ENCODE results near the gene SLC19A2. TPM values are rescaled to one million over a fixed set of nuclear protein-coding genes. Genes with fewer than 3 reads are reported as not detected.

Gene SLC19A2
- total and polyA plus RNA-seq, 2 donors (not counting 3 experiments of a cell fraction or from before 2014, with no cell fraction given): 5.2 to 5.4 TPM

DNA sequence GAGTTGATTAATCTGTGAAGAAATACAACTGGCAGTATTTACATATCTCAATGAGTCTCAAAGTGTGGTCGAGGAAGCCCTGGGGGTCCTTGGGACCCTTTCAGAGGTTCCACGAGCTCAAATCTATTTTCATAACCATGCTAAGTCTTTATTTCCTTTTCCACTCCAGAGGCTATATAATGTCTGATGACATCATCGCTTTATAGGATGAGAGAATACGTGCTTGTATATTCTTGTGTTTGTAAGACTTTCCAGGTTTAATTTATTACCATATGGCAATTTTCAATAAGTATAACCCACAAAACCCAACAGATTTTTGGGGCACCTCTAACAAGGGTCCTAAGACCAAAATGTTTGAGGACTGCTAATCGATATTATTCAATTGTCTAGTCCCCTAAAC, 1.4 kb upstream of the SLC19A2 start:
- Histone ChIP-seq H3K4me3 (replicated peaks in 1 of 3; ENCODE audit: insufficient read depth in 1 of 3, low read depth in 1 of 3, low read length in 3 of 3) (peak overlapping the region in 1 of 3 experiments; percentile 80), H3K4me2 (ENCODE audit: insufficient read depth, low read length) (peak overlapping the region; percentile 95), H3K27me3 (ENCODE audit: control insufficient read depth in 2 of 2, insufficient read depth in 2 of 2, low read length in 2 of 2) (no peaks in the 10 kb centered on the region), H4K20me1 (replicated peaks; ENCODE audit: control insufficient read depth, extremely low read depth, insufficient read depth, low read length) (no peaks in the 10 kb centered on the region), H3K4me1 (ENCODE audit: control insufficient read depth, extremely low read depth, insufficient read depth, low read length) (peaks cover 31% of the 10 kb centered on the region), H3K9ac (replicated peaks; ENCODE audit: extremely low read depth, insufficient read depth, low read length) (peak overlapping the region; percentile 96), H3K9me1 (replicated peaks; ENCODE audit: control insufficient read depth, extremely low read depth, insufficient read depth, low read length) (no peaks in the 10 kb centered on the region), H3K79me2 (ENCODE audit: control insufficient read depth, insufficient read depth, low read length) (peaks cover 28% of the 10 kb centered on the region), H3K27ac (ENCODE audit: insufficient read depth, low read depth, low read length) (peak overlapping the region; percentile 96), H2AFZ (ENCODE audit: low read depth, low read length) (peak overlapping the region; percentile 60), H3K9me3 (replicated peaks; ENCODE audit: control insufficient read depth, insufficient read depth, low read length) (no peaks in the 10 kb centered on the region), H3K36me3 (ENCODE audit: control insufficient read depth in 2 of 2, extremely low read depth in 1 of 2, insufficient read depth in 2 of 2, low read length in 2 of 2) (no peaks in the 10 kb centered on the region)
- intact Hi-C loops (cut with micrococcal nuclease): loop anchor here (2.0 kb wide), 4 partner anchors 120 to 566 kb away; partner anchors contain the start of genes ATP1B1, NME7 and SCYL3
- FAIRE-seq (no peak), DNase-seq (ENCODE audit: low read depth, low spot score) (no peak)
- TF ChIP-seq POLR2AphosphoS5 (IDR thresholded peaks at IDR 0.05; ENCODE audit: insufficient read depth, low read depth, low read length) (no peak), JUN (IDR thresholded peaks at IDR 0.05; ENCODE audit: borderline replicate concordance, insufficient read depth, insufficient read length, low read depth) (peak; percentile 35)
- no TSS peak for BruUV-seq (replicated peaks)
- dilution Hi-C loops (cut with MboI; ENCODE audit: extremely low pct_ligation_motif_present, low sequenced_read_pairs): no loop called here
- CTCF ChIA-PET: interaction anchor here (1.7 to 2.3 kb wide), 3 partner anchors 24 to 884 kb away, joined by 6 to 22 read pairs (median 8); no protein-coding TSS in a partner anchor
- POLR2A ChIA-PET: interaction anchor here (0.5 kb wide), 1 partner anchor 11 kb away, joined by 3 read pairs; no protein-coding TSS in a partner anchor

DNA sequence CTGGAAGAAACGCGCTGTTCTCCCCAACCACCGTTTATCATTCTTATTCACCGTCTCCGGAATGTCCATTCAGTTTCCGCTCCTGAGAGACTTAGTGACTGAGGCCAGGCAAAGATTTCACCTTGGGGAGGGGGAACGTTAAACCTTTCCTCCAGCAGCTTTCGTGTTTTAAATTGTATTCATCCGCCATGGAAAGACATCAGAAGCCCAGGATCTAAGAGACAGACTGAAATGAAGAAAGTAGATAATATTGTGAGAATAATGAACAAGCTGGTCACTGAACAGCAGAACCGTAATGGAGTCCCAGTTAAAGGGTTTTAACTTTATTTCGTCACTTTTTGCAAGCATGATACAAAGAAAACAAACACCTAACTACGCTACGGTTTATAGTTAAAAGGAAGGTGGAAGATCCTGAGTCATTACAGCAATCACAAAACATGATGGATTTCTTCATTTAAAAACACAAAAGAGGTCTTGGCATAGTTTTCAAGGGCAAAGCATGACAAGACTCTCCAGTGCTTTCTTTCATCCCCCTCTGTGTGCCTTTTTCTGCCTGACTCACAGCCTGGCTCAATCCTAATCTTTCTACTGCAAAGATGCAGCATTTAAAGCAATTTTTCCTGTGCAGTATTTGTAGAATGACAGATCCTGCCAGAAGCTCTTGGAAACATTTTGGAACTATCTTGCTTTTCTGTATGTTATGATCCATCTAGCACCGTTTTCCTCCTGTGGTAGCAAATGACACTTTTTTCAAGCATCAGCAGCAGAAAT, 722 bp upstream of the SLC19A2 start:
- Histone ChIP-seq H3K4me3 (replicated peaks in 1 of 3; ENCODE audit: insufficient read depth in 1 of 3, low read depth in 1 of 3, low read length in 3 of 3) (peak overlapping the region; percentile 37 to 80 (median 38)), H3K27me3 (ENCODE audit: control insufficient read depth in 2 of 2, insufficient read depth in 2 of 2, low read length in 2 of 2) (no peaks in the 10 kb centered on the region), H3K9me3 (replicated peaks; ENCODE audit: control insufficient read depth, insufficient read depth, low read length) (no peaks in the 10 kb centered on the region), H3K79me2 (ENCODE audit: control insufficient read depth, insufficient read depth, low read length) (peaks cover 31% of the 10 kb centered on the region), H3K27ac (ENCODE audit: insufficient read depth, low read depth, low read length) (peak overlapping the region; percentile 96), H4K20me1 (replicated peaks; ENCODE audit: control insufficient read depth, extremely low read depth, insufficient read depth, low read length) (no peaks in the 10 kb centered on the region), H3K4me2 (ENCODE audit: insufficient read depth, low read length) (peak overlapping the region; percentile 95), H3K36me3 (ENCODE audit: control insufficient read depth in 2 of 2, extremely low read depth in 1 of 2, insufficient read depth in 2 of 2, low read length in 2 of 2) (no peaks in the 10 kb centered on the region), H3K9me1 (replicated peaks; ENCODE audit: control insufficient read depth, extremely low read depth, insufficient read depth, low read length) (no peaks in the 10 kb centered on the region), H2AFZ (ENCODE audit: low read depth, low read length) (peak overlapping the region; percentile 60), H3K4me1 (ENCODE audit: control insufficient read depth, extremely low read depth, insufficient read depth, low read length) (peaks cover 31% of the 10 kb centered on the region), H3K9ac (replicated peaks; ENCODE audit: extremely low read depth, insufficient read depth, low read length) (peak overlapping the region; percentile 96)
- no peak for TF ChIP-seq MYC (IDR thresholded peaks at IDR 0.05; ENCODE audit: low read depth, low read length)
- TF ChIP-seq JUN (IDR thresholded peaks at IDR 0.05; ENCODE audit: borderline replicate concordance, insufficient read depth, insufficient read length, low read depth): peak; percentile 4
- TF ChIP-seq, protein P1, sequence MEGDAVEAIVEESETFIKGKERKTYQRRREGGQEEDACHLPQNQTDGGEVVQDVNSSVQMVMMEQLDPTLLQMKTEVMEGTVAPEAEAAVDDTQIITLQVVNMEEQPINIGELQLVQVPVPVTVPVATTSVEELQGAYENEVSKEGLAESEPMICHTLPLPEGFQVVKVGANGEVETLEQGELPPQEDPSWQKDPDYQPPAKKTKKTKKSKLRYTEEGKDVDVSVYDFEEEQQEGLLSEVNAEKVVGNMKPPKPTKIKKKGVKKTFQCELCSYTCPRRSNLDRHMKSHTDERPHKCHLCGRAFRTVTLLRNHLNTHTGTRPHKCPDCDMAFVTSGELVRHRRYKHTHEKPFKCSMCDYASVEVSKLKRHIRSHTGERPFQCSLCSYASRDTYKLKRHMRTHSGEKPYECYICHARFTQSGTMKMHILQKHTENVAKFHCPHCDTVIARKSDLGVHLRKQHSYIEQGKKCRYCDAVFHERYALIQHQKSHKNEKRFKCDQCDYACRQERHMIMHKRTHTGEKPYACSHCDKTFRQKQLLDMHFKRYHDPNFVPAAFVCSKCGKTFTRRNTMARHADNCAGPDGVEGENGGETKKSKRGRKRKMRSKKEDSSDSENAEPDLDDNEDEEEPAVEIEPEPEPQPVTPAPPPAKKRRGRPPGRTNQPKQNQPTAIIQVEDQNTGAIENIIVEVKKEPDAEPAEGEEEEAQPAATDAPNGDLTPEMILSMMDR (IDR thresholded peaks at IDR 0.05; ENCODE audit: extremely low read depth in 1 of 2, insufficient read depth in 1 of 2, low read depth in 1 of 2, low read length in 2 of 2): no peak
- no peak for TF ChIP-seq GATA2 (IDR thresholded peaks at IDR 0.05; ENCODE audit: insufficient read depth, insufficient read length, low read depth, low read length)
- no peak for TF ChIP-seq POLR2A (IDR thresholded peaks at IDR 0.05; ENCODE audit: low read depth, low read length)
- TF ChIP-seq FOS (IDR thresholded peaks at IDR 0.05; ENCODE audit: borderline replicate concordance, insufficient read depth, low read length): peak; percentile 30
- FAIRE-seq (peak; percentile 81), DNase-seq (ENCODE audit: low read depth, low spot score) (no peak)
- dilution Hi-C loops (cut with MboI; ENCODE audit: extremely low pct_ligation_motif_present, low sequenced_read_pairs): no loop called here
- ChIA-PET POLR2A (interaction anchor here (0.6 to 1.2 kb wide), 3 partner anchors 25 to 59 kb away, joined by 3 to 6 read pairs (median 4); partner anchors contain the start of gene CCDC181), CTCF (interaction anchor here (0.7 to 2.3 kb wide), 9 partner anchors 10 to 883 kb away, joined by 3 to 22 read pairs (median 3); partner anchors contain the start of gene METTL18)
- intact Hi-C loops (cut with micrococcal nuclease): loop anchor here (1.0 to 2.0 kb wide), 7 partner anchors 23 to 566 kb away; partner anchors contain the start of genes ATP1B1, METTL18, NME7 and SCYL3
- TSS peak; percentile 89 for BruUV-seq (replicated peaks)

Data from endothelial cell of umbilical vein (primary cell).